Left cardiac atrium (tissue), 4 donors: Measurements from ENCODE around the gene MARCHF10. TPM values are rescaled to one million over a fixed set of nuclear protein-coding genes. Genes with fewer than 3 reads are reported as not detected.

Experiments
- ATAC-seq, 2 donors: fragments of 200-7000 bp; cut with Tn5 transposase; one replicate each; pipeline ENCODE4 v1.9.1; 2020; ENCODE audit warnings: mild to moderate bottlenecking in 2 of 2, moderate library complexity in 2 of 2
- DNase-seq: peaks from one replicate; pipeline ENCODE4 v3.0.0-alpha.2; 2020
- intact Hi-C, 2 donors: fragments of 100-400 bp; cut with DNase I; formaldehyde crosslinking; loops; one replicate each; pipeline versions ENCODE4 v1.14.1 to v1.15.1; 2022 to 2023
- total RNA-seq, 2 donors: library from RNA; stranded (reverse); fragmentation: NEBNext Ultra II Directional; extraction: Animal tissue kit (Norgen Biotek cat#: 25700); gene quantifications; one replicate each; pipeline ENCODE4 v1.2.1, GENCODE V29; 2021
- donor health status: DM: no; HTN: yes; CAD: no.
- donor health status: DM: no; HTN: yes; CAD: no; lungs with severe emphysema.
- donor health status: DM: yes; HTN: yes; CAD: no.
- donor health status: Dilated cardiomyopathy.

Gene MARCHF10
- total RNA-seq, 2 donors from 2014 or later = not detected

GRCh38 chr17:62657145-62657665 is 150.9 kb downstream of the MARCHF10 start:
- no peak for ATAC-seq
- intact Hi-C loops = no loop called here

GRCh38 chr17:62656446-62656845 is 151.7 kb downstream of the MARCHF10 start:
- intact Hi-C loops = no loop called here
- DNase-seq (no peak), ATAC-seq (no peak)

More at GRCh38 chr17:62657145-62657665, 150.9 kb downstream of the MARCHF10 start:
- no peak for DNase-seq

- no peak for DNase-seq
- ATAC-seq = no peak
- intact Hi-C loops = no loop called here
These were observed 152.5 kb downstream of the MARCHF10 start for GRCh38 chr17:62655656-62656055.

- intact Hi-C loops = no loop called here
- DNase-seq (peak; percentile 84), ATAC-seq (peak; percentile 70 to 74)
These were observed 154.0 kb downstream of the MARCHF10 start for GRCh38 chr17:62653826-62654761.

GRCh38 chr17:62653002-62653825 is 154.9 kb downstream of the MARCHF10 start:
- ATAC-seq (peak; percentile 31 to 70), DNase-seq (peak; percentile 82)
- intact Hi-C loops = no loop called here

GRCh38 chr17:62652251-62653001 is 155.7 kb downstream of the MARCHF10 start:
- intact Hi-C loops = no loop called here
- ATAC-seq = peak; percentile 49 to 69
- peak; percentile 87 for DNase-seq

Other genes with a start within 250 kb of the MARCHF10 start
- gene MRC2, start 180.6 kb downstream of the MARCHF10 start, total RNA-seq = 10 to 100 TPM; 57.5 to 60.6 TPM
- 10 to 100 TPM in 1 of 2 donors, 1 to 10 TPM in 1; 9.9 to 14.1 TPM for gene TANC2, start 157.9 kb upstream of the MARCHF10 start, total RNA-seq